Trophoblast cell (in vitro differentiated cells and primary cell): Measurements from ENCODE around the gene TLR2.
A peak's percentile ranks its signal among the peaks of the same experiment; 100 is the strongest.

Experiments
- DNase-seq, 2 donors: peaks; one replicate each; pipeline ENCODE4 v3.0.0-alpha.2; 2016
- H2AFZ ChIP-seq: 2 replicates; pipeline ENCODE4 v1.6.1; 2013; ENCODE audit warnings: low read length, moderate library complexity, mild to moderate bottlenecking; ENCODE audit not compliant: insufficient read depth, poor library complexity
- H2AK5ac ChIP-seq: 2 replicates; pipeline ENCODE4 v1.6.1; 2013; ENCODE audit warnings: mild to moderate bottlenecking, low read length
- H2BK120ac ChIP-seq: 2 replicates; pipeline ENCODE4 v1.6.1; 2013; ENCODE audit warnings: low read length, mild to moderate bottlenecking, moderate library complexity; ENCODE audit not compliant: insufficient read depth, poor library complexity
- H2BK12ac ChIP-seq: 2 replicates; pipeline ENCODE4 v1.6.1; 2013; ENCODE audit warnings: mild to moderate bottlenecking, low read length, moderate library complexity
- H2BK5ac ChIP-seq: 2 replicates; pipeline ENCODE4 v1.6.1; 2013; ENCODE audit warnings: low read length, low read depth, moderate library complexity, mild to moderate bottlenecking; ENCODE audit not compliant: poor library complexity
- H3K14ac ChIP-seq: 2 replicates; pipeline ENCODE4 v1.6.1; 2013; ENCODE audit warnings: mild to moderate bottlenecking, low read length
- H3K18ac ChIP-seq: 2 replicates; pipeline ENCODE4 v1.6.1; 2013; ENCODE audit warnings: mild to moderate bottlenecking, low read length
- H3K23ac ChIP-seq: 2 replicates; pipeline ENCODE4 v1.6.1; 2013; ENCODE audit warnings: low read length
- H3K27ac ChIP-seq: 2 replicates; pipeline ENCODE4 v1.5.1; 2013; ENCODE audit warnings: low read depth, mild to moderate bottlenecking, inconsistent platforms, low read length, moderate library complexity
- H3K27me3 ChIP-seq: 2 replicates; pipeline ENCODE4 v1.6.1; 2013; ENCODE audit warnings: inconsistent platforms, mild to moderate bottlenecking, low read length, moderate library complexity; ENCODE audit not compliant: insufficient read depth
- H3K36me3 ChIP-seq, 2 experiments: 1 replicate in 1 of 2; 2 replicates in 1 of 2; pipeline ENCODE4 v1.6.1; 2013; ENCODE audit warnings: low read length in 2 of 2, mild to moderate bottlenecking in 2 of 2, moderate library complexity in 1 of 2; ENCODE audit not compliant: insufficient read depth in 2 of 2, control insufficient read depth in 1 of 2
- H3K4ac ChIP-seq: 2 replicates; pipeline ENCODE4 v1.6.1; 2013; ENCODE audit warnings: low read depth, mild to moderate bottlenecking, low read length, moderate library complexity
- H3K4me1 ChIP-seq, 2 experiments: 1 replicate in 1 of 2; 2 replicates in 1 of 2; pipeline ENCODE4 v1.6.1; 2013; ENCODE audit warnings: low read length in 2 of 2, mild to moderate bottlenecking in 2 of 2, moderate library complexity in 1 of 2; ENCODE audit not compliant: insufficient read depth in 2 of 2, control insufficient read depth in 1 of 2
- H3K4me2 ChIP-seq: 2 replicates; pipeline ENCODE4 v1.6.1; 2013; ENCODE audit warnings: inconsistent platforms, mild to moderate bottlenecking, low read length, moderate library complexity
- H3K4me3 ChIP-seq: 2 replicates; pipeline ENCODE4 v1.5.1; 2013; ENCODE audit warnings: mild to moderate bottlenecking, low read depth, low read length, inconsistent platforms
- H3K79me1 ChIP-seq: one replicate; pipeline ENCODE4 v1.6.1; 2013; ENCODE audit warnings: low read length
- H3K79me2 ChIP-seq: 2 replicates; pipeline ENCODE4 v1.6.1; 2013; ENCODE audit warnings: low read length, mild to moderate bottlenecking; ENCODE audit not compliant: control insufficient read depth, insufficient read depth, poor library complexity
- H3K9ac ChIP-seq: 2 replicates; pipeline ENCODE4 v1.6.1; 2013; ENCODE audit warnings: mild to moderate bottlenecking, low read length
- H3K9me3 ChIP-seq: 2 replicates; pipeline ENCODE4 v1.6.1; 2013; ENCODE audit warnings: low read depth, mild to moderate bottlenecking, control low read depth, inconsistent platforms, low read length; ENCODE audit not compliant: insufficient read depth
- H4K12ac ChIP-seq: 2 replicates; pipeline ENCODE4 v1.6.1; 2013; ENCODE audit warnings: low read depth, mild to moderate bottlenecking, low read length, moderate library complexity
- H4K8ac ChIP-seq: 2 replicates; pipeline ENCODE4 v1.6.1; 2013; ENCODE audit warnings: low read depth, mild to moderate bottlenecking, low read length, moderate library complexity
- H4K91ac ChIP-seq: one replicate; pipeline ENCODE4 v1.6.1; 2013; ENCODE audit warnings: low read depth, mild to moderate bottlenecking, low read length, moderate library complexity
- WGBS: extraction: QIAGEN DNeasy Blood & Tissue Kit; methylation state at CpG from one replicate; pipeline ENCODE4 v1.1.7; 2013; ENCODE audit warnings: missing lambda C conversion rate; ENCODE audit not compliant: insufficient read length, insufficient coverage; ENCODE audit errors: extremely low coverage; 5-methylcytosine and 5-hydroxymethylcytosine counted together

TLR2 gene

GRCh38 chr4:153748378-153748777 is 64.3 kb downstream of the TLR2 start:
- H3K4ac ChIP-seq, result no peak overlapping the region

GRCh38 chr4:153750197-153750817 is 66.2 kb downstream of the TLR2 start:
- Histone ChIP-seq H3K9me3 (peaks cover 6% of the 10 kb centered on the region), H4K12ac (no peak overlapping the region), H4K8ac (no peak overlapping the region), H2AK5ac (no peak overlapping the region), H3K27me3 (no peaks in the 10 kb centered on the region), H4K91ac (no peak overlapping the region), H2BK12ac (no peak overlapping the region), H3K4me2 (no peak overlapping the region), H3K79me2 (no peaks in the 10 kb centered on the region), H2BK5ac (no peak overlapping the region), H3K18ac (no peak overlapping the region), H3K23ac (no peak overlapping the region), H3K4me3 (no peak overlapping the region), H2AFZ (no peak overlapping the region), H3K27ac (no peak overlapping the region), H3K14ac (no peak overlapping the region), H3K4me1 (peaks cover 0 to 1% of the 10 kb centered on the region in 2 experiments), H3K79me1 (no peaks in the 10 kb centered on the region), H3K36me3 (no peaks in the 10 kb centered on the region), H3K9ac (no peak overlapping the region), H3K4ac (no peak overlapping the region), H2BK120ac (no peak overlapping the region)
- peak; percentile 58 to 86 for DNase-seq
- WGBS, result no CpG with 5 or more reads among the region's 5 CpGs

More at GRCh38 chr4:153748378-153748777, 64.3 kb downstream of the TLR2 start:
- Histone ChIP-seq H3K14ac (no peak overlapping the region), H3K36me3 (no peaks in the 10 kb centered on the region), H3K4me2 (no peak overlapping the region), H2AFZ (no peak overlapping the region), H3K79me1 (no peaks in the 10 kb centered on the region), H2BK12ac (no peak overlapping the region), H4K8ac (no peak overlapping the region), H4K12ac (no peak overlapping the region), H3K18ac (no peak overlapping the region), H3K79me2 (no peaks in the 10 kb centered on the region), H3K9ac (peak overlapping the region; percentile 11), H3K27ac (no peak overlapping the region), H3K23ac (no peak overlapping the region), H2AK5ac (no peak overlapping the region), H3K27me3 (no peaks in the 10 kb centered on the region), H3K4me1 (peaks cover 0 to 1% of the 10 kb centered on the region in 2 experiments), H2BK5ac (no peak overlapping the region), H4K91ac (no peak overlapping the region), H3K4me3 (no peak overlapping the region), H3K9me3 (no peaks in the 10 kb centered on the region), H2BK120ac (no peak overlapping the region)
- WGBS, result no CpG with 5 or more reads among the region's 6 CpGs
- peak; percentile 66 to 81 for DNase-seq

GRCh38 chr4:153755186-153755585 is 71.1 kb downstream of the TLR2 start:
- no CpG with 5 or more reads among the region's 2 CpGs for WGBS
- no peak overlapping the region for H3K18ac ChIP-seq
- no peak overlapping the region for H2BK5ac ChIP-seq
- H2AK5ac ChIP-seq, result no peak overlapping the region
- no peak overlapping the region for H3K4ac ChIP-seq
- no peak overlapping the region for H2BK12ac ChIP-seq
- no peaks in the 10 kb centered on the region for H3K79me2 ChIP-seq
- H3K23ac ChIP-seq, result no peak overlapping the region
- H4K12ac ChIP-seq, result no peak overlapping the region
- H3K4me2 ChIP-seq, result no peak overlapping the region
- H3K4me1 ChIP-seq, result peaks cover 5 to 9% of the 10 kb centered on the region in 2 experiments
- H3K4me3 ChIP-seq, result no peak overlapping the region
- H2BK120ac ChIP-seq, result no peak overlapping the region
- H3K79me1 ChIP-seq, result no peaks in the 10 kb centered on the region
- H3K9ac ChIP-seq, result no peak overlapping the region
- H4K91ac ChIP-seq, result no peak overlapping the region
- no peaks in the 10 kb centered on the region for H3K36me3 ChIP-seq
- no peak overlapping the region for H2AFZ ChIP-seq
- peaks cover 12% of the 10 kb centered on the region for H3K27me3 ChIP-seq
- H4K8ac ChIP-seq, result no peak overlapping the region
- peaks cover 7% of the 10 kb centered on the region for H3K9me3 ChIP-seq
- no peak overlapping the region for H3K27ac ChIP-seq
- DNase-seq, result no peak
- no peak overlapping the region for H3K14ac ChIP-seq
